ENCODE measurements around the gene SLC12A9. TPM values are rescaled to one million over a fixed set of nuclear protein-coding genes. Genes with fewer than 3 reads are reported as not detected.

Gene SLC12A9
- 16.9 and 27.5 TPM in 2 replicates for total RNA-seq

DNA sequence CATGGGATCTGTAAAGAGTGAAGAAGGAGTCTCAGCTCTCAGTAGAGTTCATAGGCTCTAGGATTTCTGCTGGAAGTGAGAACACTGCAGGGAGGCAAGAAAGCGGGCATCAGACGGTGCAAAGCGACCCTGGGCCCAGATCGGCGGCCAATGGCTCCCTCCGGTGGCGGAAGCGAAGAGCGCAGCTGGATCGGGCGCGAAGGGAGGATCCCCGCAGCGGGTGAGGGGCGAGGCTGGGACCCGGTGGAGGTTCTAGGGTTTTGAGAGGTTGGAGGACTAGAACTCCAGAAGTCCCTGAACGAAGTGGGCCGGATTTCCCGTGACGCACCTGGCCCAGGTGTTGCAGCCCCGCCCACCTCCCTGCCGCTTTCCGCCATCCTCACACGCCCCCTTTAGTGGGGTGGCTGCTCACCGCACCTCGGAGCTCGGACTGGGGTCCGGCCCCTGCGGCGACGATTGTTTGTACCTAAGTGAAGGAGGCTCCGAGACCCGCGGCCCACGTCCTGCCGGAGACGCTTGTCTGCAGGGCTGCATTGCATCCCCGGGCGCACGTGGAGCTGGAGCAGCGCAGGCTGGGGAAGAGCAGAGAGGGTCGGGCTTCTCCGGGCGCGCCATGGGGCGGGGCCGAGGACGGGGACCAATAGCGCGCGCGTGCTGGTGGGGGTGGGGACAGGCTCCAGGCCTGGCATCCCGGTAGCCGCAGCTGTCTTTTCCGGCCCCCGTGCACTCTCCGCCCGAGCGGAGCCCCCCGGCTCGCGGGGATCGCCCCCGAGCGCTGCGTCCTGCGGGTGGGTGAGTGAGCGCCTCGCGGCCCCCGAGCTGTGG, at the start of gene SLC12A9:
Gene SLC12A9 (plus strand): TSS at position 666 of the 825 bp plus-strand sequence. CDS start 1,485 bp downstream, outside the sequence.

DNA sequence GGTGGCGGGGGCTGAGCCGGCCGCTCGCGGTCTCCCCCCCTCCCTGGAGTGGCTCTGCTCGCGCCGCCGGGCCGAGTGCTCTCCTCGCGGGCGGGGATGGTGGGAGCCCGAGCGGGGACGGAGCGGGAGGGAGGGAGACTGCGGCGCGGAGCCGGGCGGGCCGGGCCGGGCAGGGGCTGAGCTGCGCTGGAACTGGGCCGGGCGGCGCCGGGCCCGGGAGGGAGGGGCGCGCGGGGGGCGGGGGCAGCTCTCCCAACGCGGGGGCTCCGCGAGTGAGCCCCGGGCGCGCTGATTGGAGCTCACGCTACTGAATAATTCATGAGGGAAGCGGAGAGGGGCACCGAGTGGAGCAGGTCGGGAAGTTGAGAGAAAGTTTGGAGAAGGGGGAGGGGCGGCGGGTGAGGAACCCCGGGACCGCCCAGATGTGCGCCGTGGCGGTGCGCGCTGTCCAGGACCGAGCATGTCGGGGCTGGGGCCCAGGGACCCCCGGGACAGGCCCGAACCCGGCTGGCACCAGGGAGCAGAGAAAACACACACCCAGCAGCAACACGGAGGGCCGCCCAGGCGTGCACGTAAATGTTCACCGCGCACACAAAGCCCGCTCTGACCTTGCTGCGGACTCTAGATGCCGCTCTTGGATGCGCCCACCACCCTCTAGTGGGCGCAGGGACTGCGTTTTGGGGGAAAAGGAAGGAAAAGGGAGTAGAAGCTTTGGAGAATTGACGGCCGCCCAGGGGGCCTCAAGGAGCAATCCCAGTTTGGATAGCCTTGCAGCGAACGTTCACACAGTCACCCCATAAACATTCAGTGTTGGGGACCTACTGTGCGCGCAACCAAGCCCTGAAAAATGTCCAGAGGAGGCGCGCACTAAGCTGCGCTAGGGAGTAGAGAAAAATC, 24.9 kb upstream of the SLC12A9 start, which contains the start of gene EPHB4:
Gene EPHB4 (minus strand): TSS at position 194 of the 897 bp plus-strand sequence. CDS start 493 bp downstream, outside the sequence.

GRCh38 chr7:100867040-100867775, 14.7 kb downstream of the SLC12A9 start, which contains the start of gene TRIP6:
Gene TRIP6, plus strand, starts transcription at chr7:100867387. Its CDS starts 111 bp downstream, at chr7:100867498.

DNA sequence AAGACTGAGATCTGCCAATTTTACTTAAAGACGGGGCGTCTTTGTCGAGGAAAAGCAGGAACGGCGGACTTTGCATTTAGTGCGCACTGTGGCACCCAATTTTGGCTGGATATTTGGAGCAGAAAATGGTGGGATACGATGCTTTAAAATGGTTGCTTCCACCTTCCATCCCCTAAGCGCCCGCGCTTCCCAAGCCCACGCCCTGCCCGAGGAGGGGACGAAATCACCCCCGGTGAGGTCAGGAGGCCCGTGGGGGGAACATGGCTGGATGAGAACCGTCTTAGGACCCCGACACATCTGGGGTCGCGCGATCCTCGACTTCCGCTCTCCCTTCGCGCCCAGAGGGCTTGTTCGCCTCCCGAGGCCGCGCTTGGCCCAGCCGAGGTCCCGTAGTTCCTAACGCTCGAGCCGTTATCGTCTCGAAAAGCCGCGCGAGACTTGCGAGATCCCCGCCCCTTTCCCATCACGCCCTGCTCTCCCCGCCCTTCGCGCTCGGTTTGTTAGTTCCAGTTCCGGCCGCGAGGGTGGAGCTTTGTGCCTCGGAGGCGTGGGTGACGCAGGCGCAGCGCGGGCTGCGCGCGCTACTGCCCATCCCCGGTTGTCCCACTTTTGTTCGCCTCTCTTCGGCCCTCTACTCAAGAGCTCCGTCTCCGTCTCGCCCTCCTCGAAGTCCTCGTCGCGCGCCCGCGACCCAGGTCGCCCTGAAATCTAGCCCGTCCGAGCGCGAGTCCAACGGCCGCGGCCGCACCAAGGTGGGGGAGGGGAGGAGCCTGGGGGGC, 22.3 kb downstream of the SLC12A9 start, which contains the start of gene SRRT:
Gene SRRT (plus strand): TSS at position 527 of the 779 bp plus-strand sequence. CDS start 488 bp downstream, outside the sequence.

GRCh38 chr7:100888988-100889750, 36.7 kb downstream of the SLC12A9 start, which contains the start of gene UFSP1:
Gene UFSP1, minus strand, starts transcription at chr7:100889715. Its CDS starts 444 bp downstream, at chr7:100889271.

GRCh38 chr7:100895701-100895955, 43.1 kb downstream of the SLC12A9 start, which contains the start of gene ACHE:
Gene ACHE, minus strand, starts transcription at chr7:100895888. Its CDS starts 1,656 bp downstream, at chr7:100894232.

Small RNA genes within 50 kb of the gene (small RNA-seq; reads per million reads assigned to genes)
- gene RN7SL549P (ENCODE audit: low replicate concordance) (not detected), gene RN7SL750P (ENCODE audit: low replicate concordance) (not detected)

Other genes starting within 250 kb of the SLC12A9 start
- gene MOSPD3, start 240.2 kb upstream of the SLC12A9 start, total RNA-seq = 7.0 and 9.0 TPM in 2 replicates
- 0.44 TPM in 1 of 2 replicates, not detected in the other for gene TFR2, start 211.2 kb upstream of the SLC12A9 start, total RNA-seq
- gene ACTL6B, start 196.3 kb upstream of the SLC12A9 start, total RNA-seq = not detected in 2 replicates
- 152 and 165 TPM in 2 replicates for gene GNB2, start 179.0 kb upstream of the SLC12A9 start, total RNA-seq
- 16.6 and 20.6 TPM in 2 replicates for gene GIGYF1, start 158.5 kb upstream of the SLC12A9 start, total RNA-seq
- gene POP7, start 146.6 kb upstream of the SLC12A9 start, total RNA-seq = 19.5 and 57.0 TPM in 2 replicates
- not detected in 2 replicates for gene EPO, start 132.2 kb upstream of the SLC12A9 start, total RNA-seq
- gene ZAN, start 119.1 kb upstream of the SLC12A9 start, total RNA-seq = not detected in 2 replicates
- gene EPHB4, start 25.2 kb upstream of the SLC12A9 start, total RNA-seq = 58.1 and 61.5 TPM in 2 replicates
- gene TRIP6, start 14.7 kb downstream of the SLC12A9 start, total RNA-seq = 78.3 and 78.6 TPM in 2 replicates
- gene SRRT, start 22.4 kb downstream of the SLC12A9 start, total RNA-seq = 42.7 and 75.4 TPM in 2 replicates
- 8.8 and 9.3 TPM in 2 replicates for gene UFSP1, start 37.0 kb downstream of the SLC12A9 start, total RNA-seq
- gene ACHE, start 43.2 kb downstream of the SLC12A9 start, total RNA-seq = 0.14 and 0.22 TPM in 2 replicates
- not detected in 2 replicates for gene MUC3A, start 96.8 kb downstream of the SLC12A9 start, total RNA-seq
- 0.43 TPM in 1 of 2 replicates, not detected in the other for gene MUC12, start 116.9 kb downstream of the SLC12A9 start, total RNA-seq
- not detected in 2 replicates for gene MUC17, start 167.4 kb downstream of the SLC12A9 start, total RNA-seq
- gene TRIM56, start 232.8 kb downstream of the SLC12A9 start, total RNA-seq = 12.9 and 18.8 TPM in 2 replicates